Mesenchymal stem cell (in vitro differentiated cells and primary cell): Measurements from ENCODE around the gene NME7.

Source experiments
- DNase-seq: peaks from one replicate; pipeline ENCODE4 v3.0.0-alpha.2; 2013
- H2AFZ ChIP-seq: one replicate; pipeline ENCODE4 v1.6.1; 2013; ENCODE audit warnings: low read depth, mild to moderate bottlenecking, control low read depth, inconsistent platforms, low read length, moderate library complexity
- H2AK5ac ChIP-seq: 2 replicates; pipeline ENCODE4 v1.6.1; 2013; ENCODE audit warnings: low read length, moderate library complexity, mild to moderate bottlenecking, inconsistent platforms; ENCODE audit not compliant: severe bottlenecking
- H2BK120ac ChIP-seq: one replicate; pipeline ENCODE4 v1.6.1; 2013; ENCODE audit warnings: low read depth, mild to moderate bottlenecking, inconsistent platforms, low read length, moderate library complexity
- H2BK12ac ChIP-seq, 2 experiments: one replicate each; pipeline ENCODE4 v1.6.1; 2013; ENCODE audit warnings: inconsistent platforms in 2 of 2, low read length in 2 of 2, mild to moderate bottlenecking in 2 of 2, moderate library complexity in 2 of 2, control low read depth in 1 of 2
- H2BK15ac ChIP-seq: one replicate; pipeline ENCODE4 v1.6.1; 2013; ENCODE audit warnings: mild to moderate bottlenecking, low read depth, inconsistent platforms; ENCODE audit not compliant: poor library complexity, severe bottlenecking
- H2BK5ac ChIP-seq: 2 replicates; pipeline ENCODE4 v1.6.1; 2013; ENCODE audit warnings: low read depth, mild to moderate bottlenecking, low read length, control low read depth, inconsistent platforms; ENCODE audit not compliant: poor library complexity, severe bottlenecking
- H3K14ac ChIP-seq, 2 experiments: one replicate each; pipeline ENCODE4 v1.6.1; 2013; ENCODE audit warnings: inconsistent platforms in 2 of 2, low read length in 2 of 2, control low read depth in 1 of 2, mild to moderate bottlenecking in 1 of 2, moderate library complexity in 1 of 2
- H3K18ac ChIP-seq, 2 experiments: one replicate each; pipeline ENCODE4 v1.6.1; 2013; ENCODE audit warnings: inconsistent platforms in 2 of 2, low read length in 2 of 2, control low read depth in 1 of 2, low read depth in 1 of 2, mild to moderate bottlenecking in 1 of 2
- H3K23ac ChIP-seq, 2 experiments: one replicate each; pipeline ENCODE4 v1.6.1; 2013; ENCODE audit warnings: inconsistent platforms in 2 of 2, low read length in 2 of 2, mild to moderate bottlenecking in 2 of 2, moderate library complexity in 2 of 2, control low read depth in 1 of 2
- H3K27ac ChIP-seq: 2 replicates; pipeline ENCODE4 v1.5.1; 2013; ENCODE audit warnings: mild to moderate bottlenecking, moderate library complexity, low read length, control low read depth, inconsistent platforms; ENCODE audit not compliant: poor library complexity, severe bottlenecking
- H3K27me3 ChIP-seq, 2 experiments: 2 replicates each; pipeline versions ENCODE4 v1.6.1 to v1.7.0; 2013; ENCODE audit warnings: low read length in 2 of 2, mild to moderate bottlenecking in 2 of 2, moderate library complexity in 2 of 2, control low read depth in 1 of 2, inconsistent platforms in 1 of 2; ENCODE audit not compliant: control insufficient read depth in 1 of 2, insufficient read depth in 1 of 2
- H3K36me3 ChIP-seq, 2 experiments: 2 replicates each; pipeline versions ENCODE4 v1.6.1 to v1.7.0; 2013; ENCODE audit warnings: low read length in 2 of 2, control low read depth in 1 of 2, inconsistent platforms in 1 of 2, low read depth in 1 of 2, mild to moderate bottlenecking in 1 of 2; ENCODE audit not compliant: insufficient read depth in 2 of 2, control insufficient read depth in 1 of 2
- H3K4ac ChIP-seq, 2 experiments: one replicate each; pipeline ENCODE4 v1.6.1; 2013; ENCODE audit warnings: inconsistent platforms in 2 of 2, low read length in 2 of 2, mild to moderate bottlenecking in 2 of 2, moderate library complexity in 2 of 2, control low read depth in 1 of 2, low read depth in 1 of 2
- H3K4me1 ChIP-seq: 2 replicates; pipeline ENCODE4 v1.6.1; 2013; ENCODE audit warnings: low read depth, low read length, control low read depth; ENCODE audit not compliant: control insufficient read depth, insufficient read depth
- H3K4me2 ChIP-seq: 2 replicates; pipeline ENCODE4 v1.6.1; 2013; ENCODE audit warnings: low read length, mild to moderate bottlenecking, inconsistent platforms; ENCODE audit not compliant: poor library complexity, severe bottlenecking
- H3K4me3 ChIP-seq, 2 experiments: 2 replicates each; pipeline versions ENCODE4 v1.5.1 to v1.7.0; 2013; ENCODE audit warnings: low read length in 2 of 2, mild to moderate bottlenecking in 2 of 2, control low read depth in 1 of 2, low read depth in 1 of 2; ENCODE audit not compliant: insufficient read depth in 1 of 2
- H3K79me1 ChIP-seq: replicated peaks from 2 replicates; pipeline ENCODE4 v1.6.1; 2013; ENCODE audit warnings: mild to moderate bottlenecking, control low read depth, low read length, inconsistent platforms; ENCODE audit not compliant: poor library complexity, severe bottlenecking
- H3K9ac ChIP-seq: 2 replicates; pipeline ENCODE4 v1.7.0; 2013; ENCODE audit warnings: mild to moderate bottlenecking, low read length, moderate library complexity
- H3K9me3 ChIP-seq: 2 replicates; pipeline ENCODE4 v1.7.0; 2013; ENCODE audit warnings: mild to moderate bottlenecking, low read length; ENCODE audit not compliant: control insufficient read depth
- H4K8ac ChIP-seq: one replicate; pipeline ENCODE4 v1.6.1; 2013; ENCODE audit warnings: inconsistent platforms, mild to moderate bottlenecking, low read length, moderate library complexity
- H4K91ac ChIP-seq: one replicate; pipeline ENCODE4 v1.6.1; 2013; ENCODE audit warnings: mild to moderate bottlenecking, low read length, inconsistent platforms
- WGBS: methylation state at CpG from one replicate; pipeline ENCODE4 v1.1.7; 2013; ENCODE audit warnings: mixed read lengths; 5-methylcytosine and 5-hydroxymethylcytosine counted together

NME7 gene

GRCh38 chr1:169094897-169095569, 272.6 kb downstream of the NME7 start:
- no peak overlapping the region for H3K14ac ChIP-seq
- H2AFZ ChIP-seq = no peak overlapping the region
- no peak overlapping the region for H3K27ac ChIP-seq
- peaks cover 0 to 6% of the 10 kb centered on the region in 2 experiments for H3K27me3 ChIP-seq
- WGBS = 80% methylated on average over 4 of the region's 4 CpGs
- no peak overlapping the region for H3K18ac ChIP-seq
- H4K8ac ChIP-seq = no peak overlapping the region
- H2BK5ac ChIP-seq = no peak overlapping the region
- no peak for DNase-seq
- H4K91ac ChIP-seq = no peak overlapping the region
- no peak overlapping the region for H3K4ac ChIP-seq
- H3K9ac ChIP-seq = no peak overlapping the region
- H3K36me3 ChIP-seq = no peaks in the 10 kb centered on the region
- no peaks in the 10 kb centered on the region for H3K4me1 ChIP-seq
- no peak overlapping the region for H2BK120ac ChIP-seq
- H2BK12ac ChIP-seq = no peak overlapping the region
- no peak overlapping the region for H2BK15ac ChIP-seq
- no peaks in the 10 kb centered on the region for H3K79me1 ChIP-seq
- peak overlapping the region; percentile 31 for H2AK5ac ChIP-seq
- H3K4me3 ChIP-seq = no peak overlapping the region
- no peaks in the 10 kb centered on the region for H3K9me3 ChIP-seq
- H3K4me2 ChIP-seq = no peak overlapping the region
- no peak overlapping the region for H3K23ac ChIP-seq

GRCh38 chr1:169092399-169092798, 275.2 kb downstream of the NME7 start:
- Histone ChIP-seq H3K4me2 (no peak overlapping the region), H3K79me1 (no peaks in the 10 kb centered on the region), H4K91ac (no peak overlapping the region), H3K4me1 (no peaks in the 10 kb centered on the region), H2AFZ (no peak overlapping the region), H3K27ac (no peak overlapping the region), H2BK15ac (no peak overlapping the region), H2BK12ac (no peak overlapping the region), H3K4ac (no peak overlapping the region), H3K9me3 (no peaks in the 10 kb centered on the region), H3K14ac (no peak overlapping the region), H3K27me3 (peaks cover 0 to 6% of the 10 kb centered on the region in 2 experiments), H3K36me3 (no peaks in the 10 kb centered on the region), H4K8ac (no peak overlapping the region), H2BK5ac (no peak overlapping the region), H3K9ac (no peak overlapping the region), H2AK5ac (peak overlapping the region; percentile 6), H2BK120ac (no peak overlapping the region), H3K18ac (no peak overlapping the region), H3K4me3 (no peak overlapping the region), H3K23ac (no peak overlapping the region)
- no peak for DNase-seq
- WGBS = 85% methylated on average over 2 of the region's 2 CpGs

GRCh38 chr1:169091480-169091941, 276.1 kb downstream of the NME7 start:
- no peak overlapping the region for H2BK12ac ChIP-seq
- H3K27me3 ChIP-seq = peaks cover 0 to 6% of the 10 kb centered on the region in 2 experiments
- peaks cover 2% of the 10 kb centered on the region for H3K4me1 ChIP-seq
- no peak overlapping the region for H3K9ac ChIP-seq
- H3K79me1 ChIP-seq = no peaks in the 10 kb centered on the region
- H2BK15ac ChIP-seq = no peak overlapping the region
- H3K9me3 ChIP-seq = no peaks in the 10 kb centered on the region
- no peak overlapping the region for H4K8ac ChIP-seq
- no peak overlapping the region for H3K14ac ChIP-seq
- H3K4me2 ChIP-seq = no peak overlapping the region
- no peak overlapping the region for H2BK120ac ChIP-seq
- H2BK5ac ChIP-seq = no peak overlapping the region
- H3K18ac ChIP-seq = no peak overlapping the region
- no peak overlapping the region for H3K23ac ChIP-seq
- H3K4me3 ChIP-seq = no peak overlapping the region
- H2AFZ ChIP-seq = no peak overlapping the region
- no peak overlapping the region for H2AK5ac ChIP-seq
- 95% methylated on average over 4 of the region's 4 CpGs for WGBS
- H3K36me3 ChIP-seq = no peaks in the 10 kb centered on the region
- H4K91ac ChIP-seq = no peak overlapping the region
- peak; percentile 15 for DNase-seq
- no peak overlapping the region for H3K4ac ChIP-seq
- H3K27ac ChIP-seq = no peak overlapping the region

- Histone ChIP-seq H3K23ac (no peak overlapping the region), H3K14ac (no peak overlapping the region), H3K27ac (no peak overlapping the region), H2AFZ (no peak overlapping the region), H2AK5ac (no peak overlapping the region), H2BK12ac (no peak overlapping the region), H3K4me2 (no peak overlapping the region), H3K27me3 (peaks cover 0 to 6% of the 10 kb centered on the region in 2 experiments), H2BK15ac (no peak overlapping the region), H3K36me3 (no peaks in the 10 kb centered on the region), H4K91ac (no peak overlapping the region), H3K18ac (no peak overlapping the region), H3K4ac (no peak overlapping the region), H3K4me3 (no peak overlapping the region), H4K8ac (no peak overlapping the region), H3K4me1 (peaks cover 2% of the 10 kb centered on the region), H3K9me3 (no peaks in the 10 kb centered on the region), H3K79me1 (no peaks in the 10 kb centered on the region), H2BK120ac (no peak overlapping the region), H3K9ac (no peak overlapping the region), H2BK5ac (no peak overlapping the region)
- no peak for DNase-seq
- 93% methylated on average over 3 of the region's 4 CpGs for WGBS
Observed at GRCh38 chr1:169090900-169091311, 276.7 kb downstream of the NME7 start.
